Activated T-helper 1 cell treated with Interleukin-2 at 50 U/mL for 16 hours (primary cell): ENCODE data around the gene LAMC1.

Experiments used
- DNase-seq: peaks from one replicate; pipeline ENCODE4 v3.0.0-alpha.2; 2020; ENCODE audit warnings: low read depth

The LAMC1 gene

GRCh38 chr1:183021405-183022201 lies 1.6 kb upstream of the LAMC1 start:
- no peak for DNase-seq

- DNase-seq, result no peak
These were observed 746 bp upstream of the LAMC1 start for GRCh38 chr1:183022202-183023145.

- no peak for DNase-seq
These were observed 539 bp downstream of the LAMC1 start for GRCh38 chr1:183023601-183024316.

DNA sequence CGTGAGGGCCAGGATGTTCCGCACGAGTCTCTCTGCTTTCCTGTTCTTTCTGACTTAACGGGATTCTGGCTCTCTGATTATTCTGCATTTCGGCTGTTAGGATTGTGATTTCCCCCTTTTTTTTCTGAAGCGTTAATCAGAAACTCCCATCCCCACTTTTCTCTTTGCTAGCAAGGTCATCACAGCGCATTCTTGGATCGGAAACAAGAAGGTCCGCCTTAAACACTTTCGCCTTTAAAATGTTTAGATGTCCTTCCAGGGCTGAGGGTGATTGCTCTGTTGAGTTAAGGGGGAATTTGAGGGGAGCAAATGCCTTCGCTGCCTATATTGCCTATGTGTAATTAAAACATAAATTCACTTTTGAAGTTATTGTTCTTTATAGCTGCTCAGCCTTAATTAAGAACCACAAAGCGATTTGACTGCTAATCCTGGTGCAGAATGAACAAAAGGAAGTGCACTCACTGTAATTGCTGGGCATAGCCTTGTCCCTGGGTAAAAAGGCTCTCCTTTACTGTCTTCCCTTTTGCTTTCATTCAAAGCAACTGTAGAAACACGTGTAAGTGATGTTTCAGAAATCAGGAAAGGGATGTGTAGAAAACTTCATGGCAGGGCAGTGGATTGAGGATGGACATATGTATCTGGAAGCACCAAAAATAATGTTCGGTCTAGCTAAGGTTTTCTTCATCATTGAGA lies 1.2 kb downstream of the LAMC1 start:
- no peak for DNase-seq

DNA sequence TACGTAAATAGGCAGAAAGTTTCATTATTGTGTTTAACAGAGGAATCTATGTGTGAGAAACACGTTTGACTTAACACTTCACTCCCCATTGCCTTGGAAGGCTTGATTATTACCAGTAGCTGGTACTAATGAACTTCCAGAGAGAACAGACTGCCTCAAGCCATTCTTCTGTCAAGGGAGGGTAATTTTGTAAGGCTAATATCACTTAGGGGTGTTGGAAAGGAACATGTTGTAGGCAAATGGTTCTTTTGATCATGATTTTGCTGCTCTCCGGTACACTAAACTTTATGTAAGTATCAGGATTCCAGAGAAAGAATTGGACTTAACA lies 1.8 kb downstream of the LAMC1 start:
- no peak for DNase-seq

GRCh38 chr1:183025782-183026774 lies 2.9 kb downstream of the LAMC1 start:
- DNase-seq, result no peak

- no peak for DNase-seq
These were observed 3.8 kb downstream of the LAMC1 start for GRCh38 chr1:183027031-183027430.

- DNase-seq, result no peak
These were observed 4.6 kb downstream of the LAMC1 start for GRCh38 chr1:183027791-183028190.

- no peak for DNase-seq
These were observed 6.4 kb downstream of the LAMC1 start for GRCh38 chr1:183029591-183030000.

- DNase-seq, result no peak
These were observed 6.8 kb downstream of the LAMC1 start for GRCh38 chr1:183030053-183030452.

- DNase-seq, result no peak
These were observed 9.1 kb downstream of the LAMC1 start for GRCh38 chr1:183032122-183032921.

- no peak for DNase-seq
These were observed 10.0 kb downstream of the LAMC1 start for GRCh38 chr1:183033205-183033604.

- no peak for DNase-seq
These were observed 11.5 kb downstream of the LAMC1 start for GRCh38 chr1:183034682-183035081.

DNA sequence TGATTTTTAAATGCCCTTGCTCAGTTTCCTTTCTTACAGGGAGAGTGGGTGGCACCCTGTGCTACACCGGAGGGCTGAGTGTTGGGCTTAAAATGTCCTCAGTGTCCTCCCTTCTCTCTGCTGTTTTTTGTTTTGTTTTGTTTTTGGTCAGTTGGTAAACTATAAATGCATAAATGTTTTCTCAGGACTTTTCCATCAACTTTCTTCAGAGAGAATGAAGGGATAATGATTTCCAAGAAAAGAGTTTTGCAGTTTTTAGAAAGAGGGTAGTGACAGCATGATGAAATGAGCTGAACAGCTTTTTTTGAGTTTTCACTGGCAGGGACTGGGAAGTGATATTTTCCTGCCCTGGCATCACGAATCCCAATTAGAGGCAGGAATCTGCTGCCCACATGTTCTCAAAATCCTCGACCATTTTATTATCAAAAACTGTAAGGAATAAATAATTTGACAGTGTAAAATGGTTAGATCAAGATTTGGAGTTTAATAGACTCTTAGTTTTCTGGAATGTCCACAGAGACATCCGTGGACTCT lies 15.2 kb downstream of the LAMC1 start:
- no peak for DNase-seq

DNA sequence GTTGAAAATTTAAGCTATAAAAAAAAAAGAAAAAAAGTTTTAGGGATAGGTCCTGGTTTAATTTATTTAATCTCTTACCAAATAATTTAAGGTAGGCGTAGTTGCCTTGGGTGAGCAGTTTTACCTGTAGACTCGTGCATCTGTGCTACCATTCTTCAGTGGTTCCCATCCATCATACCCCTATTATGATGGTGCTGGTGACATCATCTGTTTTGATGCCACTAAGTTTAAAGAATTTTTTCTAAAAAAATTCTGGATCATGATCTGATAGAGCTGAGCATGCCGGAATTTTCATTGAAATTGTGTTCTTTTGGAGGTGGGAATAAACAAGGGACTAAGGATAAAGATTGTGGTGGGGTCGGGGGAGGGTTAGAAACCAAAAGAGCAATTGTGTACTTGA lies 15.7 kb downstream of the LAMC1 start:
- no peak for DNase-seq

DNA sequence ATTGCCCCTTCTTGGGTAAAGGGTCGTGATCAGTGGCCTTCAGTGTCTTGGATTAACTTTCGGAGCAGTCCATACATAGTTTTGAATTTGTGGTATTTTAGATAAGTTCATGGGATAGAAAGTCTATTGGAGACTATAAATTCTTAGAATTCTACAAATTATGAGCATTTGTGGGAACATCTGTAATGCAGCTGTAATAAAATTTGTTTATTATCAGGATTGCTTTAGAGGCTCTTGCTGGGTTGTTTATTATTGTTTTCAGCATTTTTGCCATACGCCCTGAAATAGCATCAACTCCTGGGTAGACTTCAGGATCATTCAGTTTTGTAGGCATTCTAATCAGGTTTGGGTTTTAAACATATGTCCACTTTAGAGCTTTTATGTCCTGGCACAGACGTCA lies 16.1 kb downstream of the LAMC1 start:
- DNase-seq, result no peak

DNA sequence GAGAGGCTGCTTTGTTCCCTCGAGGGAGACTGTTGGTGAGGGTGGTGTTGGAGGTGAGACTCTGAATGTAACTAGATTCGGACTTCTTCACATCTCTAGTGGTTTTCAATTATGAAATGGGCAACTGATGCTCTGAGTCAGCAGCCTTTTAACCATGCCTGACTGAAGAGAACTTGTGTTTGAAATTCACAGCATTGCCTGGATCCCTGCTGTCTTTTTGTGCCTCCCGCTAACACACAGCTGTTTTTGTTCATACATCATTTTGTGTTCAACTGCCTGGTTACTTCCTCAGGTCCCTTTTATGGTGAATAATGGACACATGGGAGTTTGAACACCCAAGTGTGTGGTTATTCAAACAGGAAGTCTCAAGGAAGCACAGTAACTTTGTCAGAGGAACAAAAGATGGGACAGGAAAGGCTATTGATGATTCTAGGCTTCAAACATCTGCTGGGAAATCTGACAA lies 16.8 kb downstream of the LAMC1 start:
- no peak for DNase-seq

DNA sequence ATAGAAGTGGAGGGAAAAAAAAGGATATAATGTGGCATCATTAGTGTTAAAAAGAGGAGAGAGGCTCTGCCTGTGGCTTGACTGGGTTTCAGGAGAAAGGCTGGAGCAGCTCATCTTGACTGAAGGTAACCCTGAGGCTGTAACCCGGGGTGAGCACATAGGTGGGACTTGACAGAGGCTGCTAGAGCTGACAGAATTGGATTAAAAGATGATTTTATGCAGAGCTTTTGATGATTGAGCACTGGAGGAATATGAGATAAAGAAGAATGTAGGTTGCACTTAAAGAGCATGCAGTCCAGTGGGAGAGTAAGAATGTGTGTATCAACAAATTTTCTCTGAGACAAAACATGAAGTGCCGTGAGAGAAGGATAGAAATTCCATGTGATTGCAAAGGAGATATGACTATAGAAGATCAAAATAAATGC lies 17.3 kb downstream of the LAMC1 start:
- DNase-seq, result no peak

DNA sequence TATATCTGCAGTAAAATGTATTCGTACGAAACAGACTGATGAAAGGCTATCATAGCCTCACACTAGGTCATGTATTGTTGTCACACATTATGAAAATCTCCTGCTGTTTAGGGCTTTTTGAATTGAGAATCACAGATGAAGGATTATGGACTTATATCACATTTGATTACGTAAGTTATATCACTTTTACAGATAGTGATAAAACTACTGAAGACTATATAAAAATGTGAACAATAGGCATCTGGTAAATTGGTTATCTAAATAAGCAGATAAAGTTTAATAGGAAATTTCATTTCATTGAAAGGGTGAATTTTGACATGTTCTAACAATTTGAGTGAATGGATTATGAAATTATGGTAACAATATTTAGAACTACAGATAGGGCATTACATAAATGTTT lies 20.0 kb downstream of the LAMC1 start:
- DNase-seq, result no peak
